A549 (cell line): ENCODE data around the gene SETD2. TPM values are rescaled to one million over a fixed set of nuclear protein-coding genes. Genes with fewer than 3 reads are reported as not detected.
"Not testable (repeated sequence)": the region's sequence is repeated elsewhere in the genome, so short reads cannot be mapped to it uniquely, and the experiment has no call there.

ENCODE experiments used
- ATAC-seq, 2 experiments: fragments of 200-7000 bp in 1 of 2; fragments of >200 bp in 1 of 2; cut with Nextera tagmentation in 1 of 2; cut with Tn5 transposase in 1 of 2; 3 replicates each; pipeline versions ENCODE4 v1.8.0 to v1.9.1; 2018 to 2020; ENCODE audit warnings: mild to moderate bottlenecking in 1 of 2, moderate library complexity in 1 of 2
- CTCF ChIA-PET: fragments of 300-600 bp; sonication (Branson Sonifier 250); formaldehyde crosslinking; extraction: SDS; loops from one replicate; lab custom pipeline; 2021; ENCODE audit warnings: antibody characterized with exemption, inconsistent platforms; lab: Yijun Ruan, JAX
- POLR2A ChIA-PET: fragments of 350-600 bp; formaldehyde crosslinking; extraction: SDS; loops from one replicate; lab custom pipeline; 2021; ENCODE audit warnings: antibody characterized with exemption, inconsistent platforms; lab: Yijun Ruan, JAX
- DNase-seq, 2 experiments: peaks; one replicate each; pipeline versions ENCODE4 v3.0.0 to v3.0.0-alpha.2; 2011 to 2016; ENCODE audit warnings: low read depth in 1 of 2, low spot score in 1 of 2
- FAIRE-seq: peaks from 2 replicates; lab custom pipeline; 2011; peaks lifted over from hg19 to GRCh38; lab: Jason Lieb, UNC
- H3K27ac ChIP-seq, 2 experiments: fragments of >200 bp; sonication (Bioruptor Twin); formaldehyde crosslinking; 3 replicates each; pipeline ENCODE4 v1.5.1; 2016 to 2017
- H3K4me1 ChIP-seq: fragments of >200 bp; sonication (Bioruptor Twin); formaldehyde crosslinking; 3 replicates; pipeline ENCODE4 v1.6.1; 2016
- H3K4me2 ChIP-seq: fragments of >200 bp; sonication (Bioruptor Twin); formaldehyde crosslinking; 3 replicates; pipeline ENCODE4 v1.6.1; 2016
- H3K4me3 ChIP-seq: fragments of >200 bp; sonication (Bioruptor Twin); formaldehyde crosslinking; 3 replicates; pipeline ENCODE4 v1.5.1; 2016
- H3K9me3 ChIP-seq: fragments of >200 bp; sonication (Bioruptor Twin); formaldehyde crosslinking; 3 replicates; pipeline ENCODE4 v1.6.1; 2016
- ATOH8 ChIP-seq: fragments of 250-450 bp; sonication (Bioruptor Pico); IDR thresholded peaks from 2 replicates; pipeline ENCODE4 v1.5.0; 2020; ENCODE audit warnings: low read depth, mild to moderate bottlenecking, moderate library complexity
- BCL3 ChIP-seq: fragments of >200 bp; sonication (Bioruptor Twin); formaldehyde crosslinking; IDR thresholded peaks from 3 replicates; pipeline ENCODE4 v1.6.1; 2016
- CBX2 ChIP-seq: fragments of 200-600 bp; sonication (generic); IDR thresholded peaks from 2 replicates; pipeline ENCODE4 v1.6.1; 2016; ENCODE audit warnings: low read depth, mild to moderate bottlenecking, borderline replicate concordance
- CBX8 ChIP-seq: fragments of 200-600 bp; sonication (generic); IDR thresholded peaks from 2 replicates; pipeline ENCODE4 v1.6.1; 2016
- CTCF ChIP-seq: fragments of >200 bp; sonication (Bioruptor Twin); formaldehyde crosslinking; IDR thresholded peaks from 3 replicates; pipeline ENCODE4 v1.5.1; 2016
- EP300 ChIP-seq, 2 experiments: fragments of >200 bp; sonication (Bioruptor Twin); formaldehyde crosslinking; IDR thresholded peaks; 2 replicates in 1 of 2; 3 replicates in 1 of 2; pipeline ENCODE4 v1.6.1; 2016 to 2017
- ESRRA ChIP-seq: fragments of 150-350 bp; IDR thresholded peaks from 2 replicates; pipeline ENCODE4 v1.6.1; 2014; ENCODE audit warnings: mild to moderate bottlenecking, low read length, borderline replicate concordance
- HOXA7 ChIP-seq: fragments of 250-450 bp; sonication (Bioruptor Pico); IDR thresholded peaks from 2 replicates; pipeline ENCODE4 v1.5.0; 2020; ENCODE audit warnings: mild to moderate bottlenecking, moderate library complexity
- HOXB13 ChIP-seq: fragments of 250-450 bp; sonication (Bioruptor Pico); IDR thresholded peaks from 2 replicates; pipeline ENCODE4 v1.5.0; 2020; ENCODE audit warnings: low read depth, mild to moderate bottlenecking, moderate library complexity
- JUN ChIP-seq, 2 experiments: fragments of >200 bp; sonication (Bioruptor Twin); formaldehyde crosslinking; IDR thresholded peaks; 2 replicates in 1 of 2; 3 replicates in 1 of 2; pipeline ENCODE4 v1.6.1; 2016 to 2017
- MAX ChIP-seq: IDR thresholded peaks from 2 replicates; pipeline ENCODE4 v1.6.1; 2012
- MAZ ChIP-seq: fragments of 150-350 bp; IDR thresholded peaks from 2 replicates; pipeline ENCODE4 v1.6.1; 2014; ENCODE audit warnings: antibody characterized with exemption, low read depth, low read length, borderline replicate concordance
- MYC ChIP-seq: IDR thresholded peaks from 2 replicates; pipeline ENCODE4 v1.6.1; 2012; ENCODE audit warnings: mild to moderate bottlenecking, inconsistent platforms, low read length, improper control_type of control experiment, borderline replicate concordance
- PHF8 ChIP-seq: fragments of 200-600 bp; sonication (generic); IDR thresholded peaks from 2 replicates; pipeline ENCODE4 v1.6.1; 2016; ENCODE audit warnings: low read depth, mild to moderate bottlenecking, antibody characterized with exemption, moderate library complexity, borderline replicate concordance
- POLR2AphosphoS2 ChIP-seq: conservative IDR thresholded peaks from 2 replicates; pipeline ENCODE4 v1.6.1; 2012; ENCODE audit warnings: low read length, improper control_type of control experiment, inconsistent platforms
- RAD21 ChIP-seq, 2 experiments: fragments of >200 bp in 1 of 2; sonication (Bioruptor Twin) in 1 of 2; formaldehyde crosslinking in 1 of 2; IDR thresholded peaks in 1 of 2; conservative IDR thresholded peaks in 1 of 2; 2 replicates in 1 of 2; 3 replicates in 1 of 2; pipeline ENCODE4 v1.6.1; 2012 to 2018; ENCODE audit warnings: inconsistent platforms in 1 of 2
- RFX5 ChIP-seq: fragments of 450-650 bp; IDR thresholded peaks from 2 replicates; pipeline ENCODE4 v1.7.1; 2014; ENCODE audit warnings: antibody characterized with exemption, mild to moderate bottlenecking, moderate library complexity
- SMC3 ChIP-seq: fragments of >200 bp; sonication (Bioruptor Twin); formaldehyde crosslinking; IDR thresholded peaks from 3 replicates; pipeline ENCODE4 v1.6.1; 2018; ENCODE audit warnings: inconsistent platforms
- TFCP2L1 ChIP-seq: fragments of 250-450 bp; sonication (Bioruptor Pico); IDR thresholded peaks from 2 replicates; pipeline ENCODE4 v1.5.0; 2021; ENCODE audit warnings: mild to moderate bottlenecking
- TP53 ChIP-seq: fragments of 250-450 bp; sonication (Bioruptor Pico); IDR thresholded peaks from 2 replicates; pipeline ENCODE4 v1.5.0; 2021; ENCODE audit warnings: mild to moderate bottlenecking, moderate library complexity
- USF2 ChIP-seq: fragments of 450-650 bp; IDR thresholded peaks from 2 replicates; pipeline ENCODE4 v1.6.1; 2014; ENCODE audit warnings: antibody characterized with exemption
- WGBS: methylation state at CpG from one replicate; pipeline ENCODE4 v1.1.6; 2017; ENCODE audit errors: missing lambda C conversion rate; 5-methylcytosine and 5-hydroxymethylcytosine counted together
- polyA plus RNA-seq, 4 experiments: library from polyadenylated mRNA; depleted of rRNA in 3 of 4; stranded (reverse); fragments of >200 nt; fragmentation: RNase III in 1 of 4; extraction: RNeasy Plus Mini Kit Qiagen cat#74134 plus additional on column Dnase treatment in 1 of 4; gene quantifications; 2 replicates in 3 of 4; 3 replicates in 1 of 4; pipeline ENCODE4 v1.2.3, GENCODE V29; 2011 to 2017

Gene SETD2
- polyA plus RNA-seq, 2 of the 4 experiments (the other 2 are of a cell fraction), result 16.8 to 26.1 TPM

GRCh38 chr3:47117807-47118364, 46.0 kb downstream of the SETD2 start:
- Histone ChIP-seq H3K27ac (no peak overlapping the region), H3K4me2 (no peak overlapping the region), H3K9me3 (no peaks in the 10 kb centered on the region), H3K4me3 (no peak overlapping the region)
- WGBS, result 91% methylated on average over 3 of the region's 3 CpGs
- ChIA-PET CTCF (no interaction called here), POLR2A (no interaction called here)
- ATAC-seq (no peak), FAIRE-seq (no peak)
- no peak for TF ChIP-seq MYC
- TF ChIP-seq ATOH8 (CRISPR knock-in tag), result no peak
- TF ChIP-seq JUN (IDR thresholded peaks at IDR 0.05), result no peak
- no peak for TF ChIP-seq POLR2AphosphoS2
- TF ChIP-seq RFX5, result no peak
- no peak for TF ChIP-seq HOXB13 (CRISPR knock-in tag)
- TF ChIP-seq TFCP2L1 (CRISPR knock-in tag), result no peak
- TF ChIP-seq, all 56 proteins: peak for 0
- DNase-seq, result no peak
- no peaks in the 10 kb centered on the region for H3K4me1 ChIP-seq

GRCh38 chr3:47115524-47115923, 48.4 kb downstream of the SETD2 start:
- H3K4me1 ChIP-seq, H3K9me3 ChIP-seq, H3K4me3 ChIP-seq, H3K4me2 ChIP-seq, ATAC-seq, H3K27ac ChIP-seq, FAIRE-seq, CTCF ChIA-PET, POLR2A ChIA-PET, DNase-seq: not testable (repeated sequence)
- WGBS, result 97% methylated on average over 2 of the region's 2 CpGs

- 95% methylated on average over 5 of the region's 5 CpGs for WGBS
- no peaks in the 10 kb centered on the region for H3K9me3 ChIP-seq
- H3K4me2 ChIP-seq, result no peak overlapping the region
- CTCF ChIA-PET, result no interaction called here
- FAIRE-seq (no peak), DNase-seq (peak in 1 of 2 experiments; percentile 1), ATAC-seq (no peak; a peak in 1 of 6 replicates)
- H3K27ac ChIP-seq, result no peak overlapping the region
- H3K4me3 ChIP-seq, result no peak overlapping the region
- H3K4me1 ChIP-seq, result no peaks in the 10 kb centered on the region
- TF ChIP-seq EP300 (IDR thresholded peaks at IDR 0.05) (no peak), PHF8 (no peak), ATOH8 (CRISPR knock-in tag) (no peak), CBX2 (no peak), CBX8 (no peak), SMC3 (no peak), MAX (no peak), USF2 (no peak), CTCF (no peak), RAD21 (conservative IDR thresholded peaks at IDR 0.05 in 1 of 2, IDR thresholded peaks at IDR 0.05 in 1 of 2) (no peak), TP53 (no peak), HOXA7 (no peak), MAZ (no peak), BCL3 (no peak), ESRRA (no peak)
- POLR2A ChIA-PET, result interaction anchor here (0.6 kb wide), 1 partner anchor 50 kb away, joined by 3 read pairs; the partner anchor contains the start of gene SETD2
Observed at GRCh38 chr3:47113669-47114365, 50.1 kb downstream of the SETD2 start.
